GM12801 (cell line): ENCODE results near the gene HOXB1.

ENCODE experiments used
- TF ChIP-seq, protein P1 (sequence below): IDR thresholded peaks from one replicate; pipeline ENCODE4 v1.5.1; 2011; ENCODE audit warnings: control low read depth; ENCODE audit not compliant: insufficient read length; ENCODE audit errors: extremely low read depth

HOXB1 gene

DNA sequence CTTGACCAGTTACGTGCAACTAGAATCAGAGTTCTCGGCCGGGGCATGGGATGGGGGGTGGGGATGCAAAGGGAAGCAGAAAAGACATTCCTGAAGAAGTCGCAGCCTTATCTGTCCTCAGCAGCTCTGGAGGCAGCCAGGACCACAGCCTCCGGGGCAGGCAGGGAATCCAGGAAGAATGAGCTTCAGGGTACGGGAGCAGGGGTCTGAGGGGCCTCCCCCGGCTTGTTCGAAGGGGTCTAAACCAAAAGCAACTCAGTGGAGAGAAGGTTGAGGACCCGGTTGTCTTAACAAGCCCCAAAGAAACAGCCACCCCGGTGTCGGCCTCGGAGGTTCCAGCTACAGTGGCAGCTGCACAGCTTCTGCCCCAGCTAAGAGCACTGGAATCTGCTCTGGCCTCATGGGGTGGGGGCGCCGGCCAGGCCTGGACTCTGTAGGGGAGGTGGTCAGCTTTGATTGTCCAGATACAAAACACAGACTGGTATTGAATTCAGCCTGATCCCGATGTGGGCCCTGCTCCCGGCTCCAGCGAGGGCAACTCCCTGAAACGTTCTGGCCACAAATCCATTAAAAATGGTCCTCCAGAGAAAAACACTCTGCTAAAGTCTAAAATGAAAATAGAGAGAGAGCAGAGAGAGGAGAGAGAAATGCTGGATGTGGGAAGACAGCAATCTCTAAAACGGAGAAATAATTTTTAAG lies 39.7 kb upstream of the HOXB1 start:
- TF ChIP-seq, protein P1, sequence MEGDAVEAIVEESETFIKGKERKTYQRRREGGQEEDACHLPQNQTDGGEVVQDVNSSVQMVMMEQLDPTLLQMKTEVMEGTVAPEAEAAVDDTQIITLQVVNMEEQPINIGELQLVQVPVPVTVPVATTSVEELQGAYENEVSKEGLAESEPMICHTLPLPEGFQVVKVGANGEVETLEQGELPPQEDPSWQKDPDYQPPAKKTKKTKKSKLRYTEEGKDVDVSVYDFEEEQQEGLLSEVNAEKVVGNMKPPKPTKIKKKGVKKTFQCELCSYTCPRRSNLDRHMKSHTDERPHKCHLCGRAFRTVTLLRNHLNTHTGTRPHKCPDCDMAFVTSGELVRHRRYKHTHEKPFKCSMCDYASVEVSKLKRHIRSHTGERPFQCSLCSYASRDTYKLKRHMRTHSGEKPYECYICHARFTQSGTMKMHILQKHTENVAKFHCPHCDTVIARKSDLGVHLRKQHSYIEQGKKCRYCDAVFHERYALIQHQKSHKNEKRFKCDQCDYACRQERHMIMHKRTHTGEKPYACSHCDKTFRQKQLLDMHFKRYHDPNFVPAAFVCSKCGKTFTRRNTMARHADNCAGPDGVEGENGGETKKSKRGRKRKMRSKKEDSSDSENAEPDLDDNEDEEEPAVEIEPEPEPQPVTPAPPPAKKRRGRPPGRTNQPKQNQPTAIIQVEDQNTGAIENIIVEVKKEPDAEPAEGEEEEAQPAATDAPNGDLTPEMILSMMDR, result no peak

DNA sequence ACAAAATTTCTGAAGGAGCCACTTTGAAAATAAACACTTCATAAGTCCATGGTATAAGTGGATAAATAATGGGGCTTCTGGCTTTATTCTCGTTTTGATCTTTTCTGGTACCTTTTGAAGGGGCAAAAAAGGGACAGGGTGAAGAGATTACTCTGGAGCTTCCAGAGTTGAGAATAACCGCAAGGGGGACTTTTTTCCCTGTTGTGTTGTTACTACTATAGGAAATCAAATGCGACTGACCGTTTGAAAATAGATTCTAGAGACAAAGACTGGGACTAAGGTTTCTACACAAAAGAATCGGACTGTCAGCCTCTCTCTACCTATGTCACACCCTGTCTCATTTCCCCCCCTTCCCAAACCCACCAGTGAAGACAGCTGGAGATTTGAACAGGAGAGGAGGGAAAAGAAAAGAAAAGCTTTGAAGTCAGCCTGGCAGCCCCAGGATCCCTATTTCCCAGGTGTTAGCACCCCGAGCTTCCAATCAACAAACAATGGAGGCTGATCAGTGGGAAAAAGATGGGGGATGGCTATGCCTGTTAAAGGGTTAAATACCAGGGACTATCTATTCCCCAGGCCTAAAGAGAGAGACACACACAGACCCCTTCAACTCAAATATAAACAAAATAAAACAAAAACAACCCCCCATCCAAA lies 39.0 kb upstream of the HOXB1 start:
- TF ChIP-seq, protein P1, result no peak

DNA sequence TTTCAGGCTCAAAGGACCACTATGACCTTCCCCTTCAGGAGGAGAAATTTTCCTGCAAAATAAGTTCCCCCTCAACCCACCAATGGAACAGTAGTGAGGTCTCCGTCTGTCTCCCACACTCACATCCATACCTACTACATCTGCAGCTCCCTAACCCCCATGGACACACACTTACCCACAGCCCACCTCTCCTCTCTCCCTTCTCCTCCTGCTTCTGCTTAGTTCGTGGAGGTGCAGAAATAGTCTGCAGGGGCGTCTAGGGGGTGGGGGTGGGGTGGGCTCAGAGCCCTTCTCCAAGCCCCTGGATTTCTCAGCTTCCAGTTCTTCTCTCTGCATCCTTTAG lies 38.4 kb upstream of the HOXB1 start:
- TF ChIP-seq, protein P1, result no peak

DNA sequence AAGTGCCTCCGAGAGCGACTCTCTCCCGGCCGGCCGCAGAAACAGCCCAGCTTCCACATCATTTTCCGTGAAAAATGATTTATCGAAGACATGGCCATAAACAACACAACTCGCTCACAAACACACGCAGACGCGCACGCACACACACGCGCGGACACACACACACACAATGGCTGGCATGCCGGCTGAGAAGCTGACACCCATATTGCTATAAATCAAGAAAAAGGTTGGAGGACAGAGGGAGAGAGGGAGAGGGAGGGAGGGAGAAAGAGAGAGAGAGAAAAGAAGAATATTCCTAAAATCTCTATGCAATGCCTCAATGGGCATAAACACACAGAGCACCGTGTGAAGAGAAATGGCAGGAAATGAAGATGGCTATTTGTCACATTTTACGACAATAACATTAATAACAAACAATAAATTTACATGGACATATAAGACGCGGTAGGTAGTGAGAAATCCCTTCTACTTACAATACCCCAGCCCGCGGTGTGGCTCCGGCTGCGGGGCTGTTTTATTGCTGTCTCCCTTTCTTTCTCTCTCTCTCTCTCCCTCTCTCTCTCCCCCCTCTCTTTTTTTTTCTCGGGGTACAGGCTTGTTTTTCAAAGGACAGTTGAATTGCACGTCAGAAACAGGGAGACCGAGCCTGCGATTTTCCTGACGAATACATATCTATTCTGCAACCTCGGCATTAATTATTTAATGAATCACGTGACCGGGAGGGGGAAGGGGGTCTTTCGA lies 37.9 kb upstream of the HOXB1 start:
- TF ChIP-seq, protein P1, result no peak

DNA sequence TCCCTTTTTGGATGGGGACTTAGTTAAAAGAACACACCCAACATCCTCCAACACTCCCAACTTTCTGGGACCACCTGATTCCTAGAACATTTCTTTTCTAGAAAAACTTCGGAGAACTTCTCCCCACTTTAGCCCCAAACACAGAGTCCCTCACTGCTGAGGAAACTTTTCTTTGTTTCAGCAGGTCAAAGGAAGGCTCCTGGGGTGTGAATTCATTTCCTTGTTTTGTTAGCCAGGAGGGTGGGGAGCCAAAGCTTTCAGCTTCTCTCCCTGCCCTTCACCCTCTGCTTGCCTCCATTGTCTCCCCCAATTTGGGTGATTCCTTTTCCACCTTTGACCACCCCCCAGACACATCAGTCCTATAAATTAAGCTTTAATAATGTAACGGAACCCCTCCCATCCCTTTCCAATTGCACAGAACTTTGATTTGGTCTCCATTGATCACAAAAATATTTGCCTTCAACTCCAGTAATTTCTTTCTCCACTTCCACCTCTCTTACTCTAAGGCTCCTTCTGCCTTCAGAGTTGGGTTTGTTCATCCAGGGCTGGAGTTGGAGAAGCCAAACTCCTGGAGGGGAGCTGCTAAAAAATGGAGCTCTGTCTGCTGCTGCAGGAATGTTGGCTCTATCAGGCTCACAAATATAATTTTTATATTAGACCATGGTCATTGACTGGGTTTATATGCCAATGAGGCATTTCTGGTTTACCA lies 37.0 kb upstream of the HOXB1 start:
- TF ChIP-seq, protein P1, result no peak

DNA sequence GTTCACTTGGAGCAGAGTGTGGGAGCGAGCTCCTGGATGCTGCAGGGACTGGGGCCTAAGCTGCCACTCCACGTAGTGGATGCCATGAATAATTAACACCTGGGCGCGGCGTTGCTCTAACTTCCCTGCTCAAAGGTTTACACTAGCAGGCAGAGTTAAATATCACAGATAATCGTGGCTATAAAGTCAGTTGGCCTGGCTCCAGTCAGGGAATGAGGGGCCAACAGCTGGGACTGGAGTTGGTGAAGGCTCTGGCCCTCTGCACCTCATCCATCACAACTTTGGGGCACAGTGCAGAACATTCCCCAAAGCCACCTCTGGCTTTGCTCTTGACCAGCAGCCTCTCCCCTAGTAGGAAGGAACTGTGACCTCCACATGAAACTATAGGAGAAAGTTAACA lies 36.4 kb upstream of the HOXB1 start:
- TF ChIP-seq, protein P1, result no peak

DNA sequence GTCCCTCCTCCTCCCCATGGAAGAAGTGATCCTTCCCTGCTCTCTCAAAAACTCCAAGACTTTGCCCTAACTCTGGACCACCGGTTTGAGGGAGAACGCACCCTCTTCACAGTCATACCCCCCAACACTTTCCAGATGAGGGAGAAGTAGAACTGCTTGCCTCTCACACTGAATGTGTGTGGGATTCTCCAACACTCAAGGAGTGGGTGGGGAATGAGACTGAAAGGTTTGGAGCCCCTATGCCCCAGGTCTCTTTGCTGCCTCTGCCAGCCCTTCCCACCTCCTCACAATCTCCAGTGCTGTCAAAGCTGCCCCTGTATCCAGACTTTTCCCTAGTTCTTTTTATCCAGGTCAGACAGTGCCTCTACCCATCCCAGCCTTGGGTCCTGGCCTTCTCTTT lies 35.9 kb upstream of the HOXB1 start:
- TF ChIP-seq, protein P1, result no peak
